H9 (cell line): ENCODE measurements around the gene MISP3. TPM values are rescaled to one million over a fixed set of nuclear protein-coding genes. Genes with fewer than 3 reads are reported as not detected.

Experiments
- DNase-seq: peaks from one replicate; pipeline ENCODE4 v3.0.0-alpha.2; 2017
- H2AFZ ChIP-seq: one replicate; pipeline ENCODE4 v1.6.1; 2013; ENCODE audit warnings: mild to moderate bottlenecking, low read length, control low read depth, moderate library complexity
- H2AK5ac ChIP-seq: 2 replicates; pipeline ENCODE4 v1.6.1; 2013; ENCODE audit warnings: low read length, control low read depth, mixed read lengths; ENCODE audit not compliant: insufficient read length
- H2BK120ac ChIP-seq: one replicate; pipeline ENCODE4 v1.6.1; 2013; ENCODE audit warnings: low read depth, mild to moderate bottlenecking, low read length, control low read depth, inconsistent platforms; ENCODE audit not compliant: poor library complexity, severe bottlenecking
- H2BK12ac ChIP-seq: 2 replicates; pipeline ENCODE4 v1.6.1; 2013; ENCODE audit warnings: low read length, control low read depth, mixed read lengths, low read depth; ENCODE audit not compliant: insufficient read length
- H2BK15ac ChIP-seq: 2 replicates; pipeline ENCODE4 v1.6.1; 2013; ENCODE audit warnings: low read depth, low read length, control low read depth
- H2BK20ac ChIP-seq: one replicate; pipeline ENCODE4 v1.6.1; 2013; ENCODE audit warnings: low read depth, mild to moderate bottlenecking, low read length, control low read depth, inconsistent platforms; ENCODE audit not compliant: poor library complexity, severe bottlenecking
- H2BK5ac ChIP-seq: 2 replicates; pipeline ENCODE4 v1.6.1; 2013; ENCODE audit warnings: low read length, control low read depth, mixed read lengths; ENCODE audit not compliant: insufficient read length
- H3K14ac ChIP-seq: 2 replicates; pipeline ENCODE4 v1.6.1; 2013; ENCODE audit warnings: low read length, control low read depth; ENCODE audit not compliant: insufficient read depth
- H3K18ac ChIP-seq: 2 replicates; pipeline ENCODE4 v1.6.1; 2013; ENCODE audit warnings: low read depth, mild to moderate bottlenecking, mixed read lengths, low read length, control low read depth; ENCODE audit not compliant: insufficient read length
- H3K23ac ChIP-seq: 2 replicates; pipeline ENCODE4 v1.6.1; 2013; ENCODE audit warnings: low read length, control low read depth, mixed read lengths, low read depth; ENCODE audit not compliant: insufficient read length
- H3K23me2 ChIP-seq: 2 replicates; pipeline ENCODE4 v1.6.1; 2013; ENCODE audit warnings: low read depth, mild to moderate bottlenecking, mixed read lengths, low read length, control low read depth; ENCODE audit not compliant: insufficient read length, poor library complexity, severe bottlenecking
- H3K27ac ChIP-seq: 2 replicates; pipeline ENCODE4 v1.5.1; 2013; ENCODE audit warnings: low read length, control low read depth, mixed read lengths, low read depth; ENCODE audit not compliant: insufficient read length
- H3K27me3 ChIP-seq: 2 replicates; pipeline ENCODE4 v1.6.1; 2013; ENCODE audit warnings: low read length, control low read depth, inconsistent platforms; ENCODE audit not compliant: insufficient read depth
- H3K4ac ChIP-seq: 2 replicates; pipeline ENCODE4 v1.6.1; 2013; ENCODE audit warnings: low read depth, mild to moderate bottlenecking, control low read depth, inconsistent platforms, low read length, moderate library complexity
- H3K4me1 ChIP-seq: 2 replicates; pipeline ENCODE4 v1.6.1; 2013; ENCODE audit warnings: low read length, control low read depth, inconsistent platforms; ENCODE audit not compliant: insufficient read depth
- H3K4me2 ChIP-seq: 2 replicates; pipeline ENCODE4 v1.6.1; 2013; ENCODE audit warnings: low read length, control low read depth, mixed read lengths; ENCODE audit not compliant: insufficient read length, insufficient read depth
- H3K56ac ChIP-seq: 2 replicates; pipeline ENCODE4 v1.6.1; 2013; ENCODE audit warnings: low read depth, mild to moderate bottlenecking, mixed read lengths, low read length, control low read depth; ENCODE audit not compliant: insufficient read length
- H3K79me1 ChIP-seq: 2 replicates; pipeline ENCODE4 v1.6.1; 2013; ENCODE audit warnings: low read depth, mild to moderate bottlenecking, moderate library complexity, low read length, control low read depth, inconsistent platforms; ENCODE audit not compliant: insufficient read depth, poor library complexity, severe bottlenecking
- H3K79me2 ChIP-seq: 2 replicates; pipeline ENCODE4 v1.6.1; 2013; ENCODE audit warnings: low read length, control low read depth, inconsistent platforms; ENCODE audit not compliant: insufficient read depth
- H3K9ac ChIP-seq: 2 replicates; pipeline ENCODE4 v1.6.1; 2013; ENCODE audit warnings: low read length, control low read depth, mixed read lengths; ENCODE audit not compliant: insufficient read length; ENCODE audit errors: extremely low read depth
- H3K9me3 ChIP-seq: one replicate; pipeline ENCODE4 v1.6.1; 2013; ENCODE audit warnings: low read depth, low read length, inconsistent platforms; ENCODE audit not compliant: control insufficient read depth
- H3T11ph ChIP-seq: one replicate; pipeline ENCODE4 v1.6.1; 2013; ENCODE audit warnings: mild to moderate bottlenecking, low read length, control low read depth, inconsistent platforms
- H4K20me1 ChIP-seq: one replicate; pipeline ENCODE4 v1.6.1; 2013; ENCODE audit not compliant: control insufficient read depth, insufficient read length, insufficient read depth
- H4K5ac ChIP-seq: 2 replicates; pipeline ENCODE4 v1.6.1; 2013; ENCODE audit warnings: low read depth, mild to moderate bottlenecking, mixed read lengths, low read length, control low read depth; ENCODE audit not compliant: insufficient read length
- H4K8ac ChIP-seq: replicated peaks from 2 replicates; pipeline ENCODE4 v1.6.1; 2013; ENCODE audit warnings: low read length, control low read depth, mixed read lengths, low read depth; ENCODE audit not compliant: insufficient read length
- H4K91ac ChIP-seq: 2 replicates; pipeline ENCODE4 v1.6.1; 2013; ENCODE audit warnings: low read depth, mild to moderate bottlenecking, moderate library complexity, mixed read lengths, low read length, control low read depth; ENCODE audit not compliant: insufficient read length
- H3K27ac Mint-ChIP-seq, 3 experiments: 2 replicates in 2 of 3; 3 replicates in 1 of 3; pipeline ENCODE4 v1.8.0; 2020 to 2021; ENCODE audit warnings: mixed read lengths in 3 of 3, mild to moderate bottlenecking in 1 of 3, moderate library complexity in 1 of 3
- H3K27me3 Mint-ChIP-seq: 2 replicates; pipeline ENCODE4 v1.8.0; 2021; ENCODE audit warnings: low read depth, mild to moderate bottlenecking, moderate library complexity, mixed read lengths
- H3K36me3 Mint-ChIP-seq, 3 experiments: 2 replicates in 2 of 3; 3 replicates in 1 of 3; pipeline ENCODE4 v1.8.0; 2020 to 2021; ENCODE audit warnings: low read depth in 3 of 3, mixed read lengths in 3 of 3; ENCODE audit not compliant: insufficient read depth in 1 of 3
- H3K4me1 Mint-ChIP-seq, 2 experiments: 2 replicates each; pipeline ENCODE4 v1.8.0; 2020; ENCODE audit warnings: mixed read lengths in 2 of 2
- H3K4me3 Mint-ChIP-seq, 2 experiments: 2 replicates in 1 of 2; 3 replicates in 1 of 2; pipeline ENCODE4 v1.8.0; 2020 to 2021; ENCODE audit warnings: mild to moderate bottlenecking in 2 of 2, mixed read lengths in 2 of 2, moderate library complexity in 1 of 2
- H3K9me3 Mint-ChIP-seq, 2 experiments: 2 replicates in 1 of 2; 3 replicates in 1 of 2; pipeline ENCODE4 v1.8.0; 2020; ENCODE audit warnings: mild to moderate bottlenecking in 2 of 2, mixed read lengths in 2 of 2, moderate library complexity in 1 of 2
- WGBS: extraction: QIAGEN DNeasy Blood & Tissue Kit; methylation state at CpG from one replicate; pipeline ENCODE4 v1.1.7; 2013; ENCODE audit warnings: missing lambda C conversion rate, low lambda C conversion rate, mixed read lengths; ENCODE audit not compliant: insufficient read length; ENCODE audit errors: extremely low coverage; 5-methylcytosine and 5-hydroxymethylcytosine counted together
- total RNA-seq: library from RNA; stranded (reverse); gene quantifications from 2 replicates; pipeline ENCODE4 v1.2.1, GENCODE V29; 2021
- TF ChIP-seq, protein P1 (sequence below): fragments of 200-600 bp; sonication (generic); conservative IDR thresholded peaks from 3 replicates; pipeline ENCODE4 v1.8.0; 2021; ENCODE audit warnings: antibody characterized with exemption, mild to moderate bottlenecking

The MISP3 gene
- total RNA-seq, 1 experiment from 2014 or later: 0.26 TPM

DNA sequence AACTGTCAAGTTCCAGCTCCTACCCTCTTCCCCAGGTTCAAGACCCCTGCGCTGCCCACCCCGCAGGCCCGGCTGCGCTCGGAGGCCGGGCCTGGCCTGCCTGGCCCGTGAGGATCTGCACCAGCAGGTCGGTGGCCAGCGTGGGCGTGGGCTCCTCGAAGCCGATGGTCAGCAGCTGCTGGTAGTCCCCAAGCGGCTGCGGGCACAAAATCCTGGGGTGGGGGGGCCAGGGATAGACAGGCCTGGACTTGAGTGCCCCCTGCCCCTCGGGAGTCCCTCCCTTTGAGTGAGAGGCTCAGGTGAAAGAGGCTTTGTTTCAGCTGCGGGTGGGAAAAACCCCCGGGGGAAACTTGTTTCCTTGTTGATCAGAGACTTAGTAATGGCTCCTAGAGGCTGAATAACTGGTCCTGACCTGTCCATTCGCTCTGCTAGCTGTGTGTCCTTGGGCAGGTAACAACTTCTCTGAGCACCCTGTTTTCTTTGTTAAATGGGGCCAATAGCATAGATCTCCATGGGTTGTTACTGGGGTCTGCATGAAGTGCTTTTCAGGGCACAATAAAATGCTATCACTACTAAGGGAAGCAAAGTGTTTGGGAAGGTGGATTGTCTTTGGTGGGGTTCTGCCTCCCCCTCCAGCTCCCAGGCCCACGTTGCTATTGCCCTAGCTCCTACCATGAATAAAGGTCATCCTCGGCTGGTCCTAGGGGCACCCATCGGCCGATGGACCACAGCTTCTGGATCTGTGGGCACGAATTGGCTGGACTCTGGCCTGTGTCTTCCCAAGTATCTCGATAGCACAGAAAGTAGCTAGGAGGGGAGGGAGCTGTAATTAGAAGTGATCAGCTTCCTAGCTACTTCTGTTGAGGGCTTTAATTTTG lies 9.4 kb downstream of the MISP3 start:
- Histone ChIP-seq H4K20me1 (no peaks in the 10 kb centered on the region), H2BK120ac (no peak overlapping the region), H3K23me2 (peaks cover 9% of the 10 kb centered on the region), H2BK5ac (no peak overlapping the region), H2AFZ (no peak overlapping the region), H3K4me1 (no peaks in the 10 kb centered on the region; the same call in 1 of the 2 replicates), H2BK20ac (no peak overlapping the region), H2AK5ac (no peak overlapping the region), H3K27ac (no peak overlapping the region), H3K79me2 (no peaks in the 10 kb centered on the region), H4K8ac (no peak overlapping the region), H3K23ac (no peak overlapping the region), H3K27me3 (no peaks in the 10 kb centered on the region), H3K56ac (no peak overlapping the region), H3K79me1 (no peaks in the 10 kb centered on the region), H3K14ac (peak overlapping the region; percentile 52; the same call in 1 of the 2 replicates), H3K9ac (no peak overlapping the region), H4K91ac (no peak overlapping the region), H3K4ac (no peak overlapping the region), H2BK12ac (peak overlapping the region; percentile 79), H3K4me2 (peak overlapping the region; percentile 67), H3T11ph (no peak overlapping the region), H3K18ac (no peak overlapping the region), H4K5ac (no peak overlapping the region), H2BK15ac (no peak overlapping the region), H3K9me3 (no peaks in the 10 kb centered on the region)
- no peak for DNase-seq
- peaks cover 14% of the 10 kb centered on the region for H3K27me3 Mint-ChIP-seq
- peaks cover 0 to 7% (median 0%) of the 10 kb centered on the region in 3 experiments; a peak in 3 of 7 replicates for H3K36me3 Mint-ChIP-seq
- TF ChIP-seq, protein P1, sequence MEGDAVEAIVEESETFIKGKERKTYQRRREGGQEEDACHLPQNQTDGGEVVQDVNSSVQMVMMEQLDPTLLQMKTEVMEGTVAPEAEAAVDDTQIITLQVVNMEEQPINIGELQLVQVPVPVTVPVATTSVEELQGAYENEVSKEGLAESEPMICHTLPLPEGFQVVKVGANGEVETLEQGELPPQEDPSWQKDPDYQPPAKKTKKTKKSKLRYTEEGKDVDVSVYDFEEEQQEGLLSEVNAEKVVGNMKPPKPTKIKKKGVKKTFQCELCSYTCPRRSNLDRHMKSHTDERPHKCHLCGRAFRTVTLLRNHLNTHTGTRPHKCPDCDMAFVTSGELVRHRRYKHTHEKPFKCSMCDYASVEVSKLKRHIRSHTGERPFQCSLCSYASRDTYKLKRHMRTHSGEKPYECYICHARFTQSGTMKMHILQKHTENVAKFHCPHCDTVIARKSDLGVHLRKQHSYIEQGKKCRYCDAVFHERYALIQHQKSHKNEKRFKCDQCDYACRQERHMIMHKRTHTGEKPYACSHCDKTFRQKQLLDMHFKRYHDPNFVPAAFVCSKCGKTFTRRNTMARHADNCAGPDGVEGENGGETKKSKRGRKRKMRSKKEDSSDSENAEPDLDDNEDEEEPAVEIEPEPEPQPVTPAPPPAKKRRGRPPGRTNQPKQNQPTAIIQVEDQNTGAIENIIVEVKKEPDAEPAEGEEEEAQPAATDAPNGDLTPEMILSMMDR: no peak
- no peaks in the 10 kb centered on the region for H3K9me3 Mint-ChIP-seq
- H3K4me3 Mint-ChIP-seq: peak overlapping the region; percentile 89 to 95
- no peak overlapping the region; a peak in 2 of 7 replicates for H3K27ac Mint-ChIP-seq
- WGBS: no CpG with 5 or more reads among the region's 24 CpGs
- peaks cover 6 to 7% of the 10 kb centered on the region in 2 experiments; a peak in 3 of 4 replicates for H3K4me1 Mint-ChIP-seq
